H1 (cell line): ENCODE measurements around the gene HSD17B2. TPM values are rescaled to one million over a fixed set of nuclear protein-coding genes. Genes with fewer than 3 reads are reported as not detected.

Experiments used
- CTCF ChIA-PET: fragments of 300-600 bp; sonication (Branson Sonifier 250); formaldehyde crosslinking; loops from one replicate; lab custom pipeline; 2021; ENCODE audit not compliant: partially characterized antibody; lab: Charles Lee
- POLR2A ChIA-PET: fragments of 300-600 bp; sonication (Branson Sonifier 250); formaldehyde crosslinking; loops from one replicate; lab custom pipeline; 2021; ENCODE audit warnings: inconsistent platforms; ENCODE audit not compliant: partially characterized antibody; lab: Charles Lee
- DNase-seq, 2 experiments: peaks; one replicate each; pipeline versions ENCODE4 v3.0.0 to v3.0.0-alpha.2; 2010 to 2022; ENCODE audit warnings: low spot score in 2 of 2, low read depth in 1 of 2, mixed read lengths in 1 of 2
- FAIRE-seq: peaks from 2 replicates; lab custom pipeline; 2011; peaks lifted over from hg19 to GRCh38; lab: Jason Lieb, UNC
- H2AFZ ChIP-seq: 2 replicates; pipeline ENCODE4 v1.8.1; 2012; ENCODE audit warnings: low read length, inconsistent platforms
- H2AK5ac ChIP-seq: 2 replicates; pipeline ENCODE4 v1.6.1; 2013; ENCODE audit warnings: low read depth, low read length
- H2BK120ac ChIP-seq: replicated peaks from 2 replicates; pipeline ENCODE3; 2013; ENCODE audit warnings: low read depth, low read length, inconsistent platforms
- H2BK12ac ChIP-seq: 2 replicates; pipeline ENCODE4 v1.6.1; 2013; ENCODE audit warnings: low read depth, low read length
- H2BK15ac ChIP-seq: 2 replicates; pipeline ENCODE4 v1.6.1; 2013; ENCODE audit warnings: low read length
- H2BK20ac ChIP-seq: 2 replicates; pipeline ENCODE4 v1.6.1; 2013; ENCODE audit warnings: low read length
- H2BK5ac ChIP-seq: 2 replicates; pipeline ENCODE4 v1.6.1; 2013; ENCODE audit warnings: low read depth, low read length
- H3K14ac ChIP-seq: 2 replicates; pipeline ENCODE4 v1.6.1; 2013; ENCODE audit warnings: inconsistent platforms; ENCODE audit not compliant: insufficient read length
- H3K18ac ChIP-seq: 2 replicates; pipeline ENCODE4 v1.6.1; 2013; ENCODE audit warnings: low read length; ENCODE audit errors: extremely low read depth
- H3K23ac ChIP-seq: 2 replicates; pipeline ENCODE4 v1.6.1; 2013; ENCODE audit warnings: inconsistent platforms; ENCODE audit not compliant: insufficient read length
- H3K23me2 ChIP-seq: 2 replicates; pipeline ENCODE4 v1.6.1; 2013; ENCODE audit warnings: low read depth, low read length
- H3K27ac ChIP-seq: 2 replicates; pipeline ENCODE4 v1.6.1; 2011; ENCODE audit warnings: low read depth, low read length, inconsistent platforms
- H3K27me3 ChIP-seq, 4 experiments: replicated peaks in 1 of 4; 1 replicate in 1 of 4; 2 replicates in 3 of 4; pipeline versions ENCODE4 v1.6.1 to v1.8.1; 2011 to 2013; ENCODE audit warnings: low read length in 3 of 4, mild to moderate bottlenecking in 3 of 4, inconsistent platforms in 2 of 4, mixed read lengths in 2 of 4, moderate library complexity in 1 of 4; ENCODE audit not compliant: control insufficient read depth in 3 of 4, insufficient read depth in 3 of 4; ENCODE audit errors: extremely low read depth in 1 of 4
- H3K36me3 ChIP-seq, 4 experiments: 2 replicates each; pipeline versions ENCODE4 v1.6.1 to v1.8.1; 2011 to 2013; ENCODE audit warnings: mild to moderate bottlenecking in 4 of 4, low read length in 3 of 4, moderate library complexity in 2 of 4, control low read depth in 1 of 4, inconsistent platforms in 1 of 4; ENCODE audit not compliant: insufficient read depth in 4 of 4, control insufficient read depth in 2 of 4
- H3K4ac ChIP-seq: replicated peaks from 2 replicates; pipeline ENCODE3; 2013; ENCODE audit warnings: low read length, low read depth, mixed read lengths, inconsistent platforms; ENCODE audit not compliant: insufficient read length
- H3K4me1 ChIP-seq, 4 experiments: replicated peaks in 1 of 4; 1 replicate in 1 of 4; 2 replicates in 3 of 4; pipeline versions ENCODE4 v1.6.1 to v1.8.1; 2011 to 2013; ENCODE audit warnings: low read length in 3 of 4, inconsistent platforms in 2 of 4, mixed read lengths in 1 of 4; ENCODE audit not compliant: insufficient read depth in 4 of 4, control insufficient read depth in 3 of 4
- H3K4me2 ChIP-seq, 2 experiments: 2 replicates each; pipeline versions ENCODE4 v1.6.1 to v1.8.1; 2011 to 2013; ENCODE audit warnings: low read depth in 2 of 2, low read length in 2 of 2, control low read depth in 1 of 2, inconsistent platforms in 1 of 2, mild to moderate bottlenecking in 1 of 2; ENCODE audit not compliant: insufficient read depth in 1 of 2
- H3K4me3 ChIP-seq, 4 experiments: fragments of 200-600, 300-600 bp in 1 of 4; sonication (generic), shearing (Covaris generic), sonication (Bioruptor Twin) in 1 of 4; 2 replicates each; pipeline versions ENCODE4 v1.5.1 to v1.8.1; 2011 to 2016; ENCODE audit warnings: low read length in 4 of 4, low read depth in 3 of 4, control low read depth in 2 of 4, inconsistent platforms in 2 of 4, mild to moderate bottlenecking in 2 of 4, mixed read lengths in 1 of 4, moderate library complexity in 1 of 4; ENCODE audit not compliant: insufficient read depth in 2 of 4; ENCODE audit errors: extremely low read depth in 1 of 4
- H3K56ac ChIP-seq: replicated peaks from 2 replicates; pipeline ENCODE3; 2013; ENCODE audit warnings: low read depth, mild to moderate bottlenecking, mixed read lengths, low read length, inconsistent platforms; ENCODE audit not compliant: insufficient read length
- H3K79me1 ChIP-seq: 2 replicates; pipeline ENCODE4 v1.6.1; 2013; ENCODE audit warnings: low read depth, low read length, control low read depth
- H3K79me2 ChIP-seq, 2 experiments: 2 replicates each; pipeline versions ENCODE4 v1.6.1 to v1.8.1; 2012 to 2013; ENCODE audit warnings: low read length in 2 of 2, mild to moderate bottlenecking in 2 of 2, inconsistent platforms in 1 of 2; ENCODE audit not compliant: insufficient read depth in 2 of 2, control insufficient read depth in 1 of 2
- H3K9ac ChIP-seq, 4 experiments: replicated peaks in 1 of 4; 1 replicate in 1 of 4; 2 replicates in 3 of 4; pipeline versions ENCODE4 v1.6.1 to v1.8.1; 2011 to 2013; ENCODE audit warnings: low read depth in 3 of 4, low read length in 3 of 4, control low read depth in 2 of 4, mild to moderate bottlenecking in 2 of 4, moderate library complexity in 2 of 4, inconsistent platforms in 1 of 4; ENCODE audit errors: extremely low read depth in 1 of 4
- H3K9me3 ChIP-seq, 2 experiments: 2 replicates each; pipeline versions ENCODE4 v1.6.1 to v1.8.1; 2012 to 2013; ENCODE audit warnings: mild to moderate bottlenecking in 2 of 2, moderate library complexity in 2 of 2, control low read depth in 1 of 2, inconsistent platforms in 1 of 2, low read depth in 1 of 2, low read length in 1 of 2, mixed read lengths in 1 of 2; ENCODE audit not compliant: insufficient read depth in 2 of 2
- H4K20me1 ChIP-seq, 2 experiments: replicated peaks in 1 of 2; 2 replicates each; pipeline versions ENCODE3 to v1.8.1; 2011 to 2013; ENCODE audit warnings: inconsistent platforms in 2 of 2, low read length in 2 of 2, mild to moderate bottlenecking in 1 of 2; ENCODE audit not compliant: insufficient read depth in 2 of 2, control insufficient read depth in 1 of 2
- H4K5ac ChIP-seq: 2 replicates; pipeline ENCODE4 v1.6.1; 2013; ENCODE audit warnings: low read length, low read depth, mixed read lengths, inconsistent platforms; ENCODE audit not compliant: insufficient read length
- H4K8ac ChIP-seq: 2 replicates; pipeline ENCODE4 v1.8.0; 2013; ENCODE audit warnings: mild to moderate bottlenecking, moderate library complexity, low read length, inconsistent platforms; ENCODE audit not compliant: insufficient read depth; ENCODE audit errors: extremely low read depth
- H4K91ac ChIP-seq: replicated peaks from 2 replicates; pipeline ENCODE3; 2013; ENCODE audit warnings: low read length, mixed read lengths, inconsistent platforms; ENCODE audit not compliant: insufficient read length
- HDAC2 ChIP-seq, 2 experiments: fragments of 300-600 bp in 1 of 2; sonication (generic) in 1 of 2; IDR thresholded peaks; 2 replicates each; pipeline ENCODE4 v1.6.1; 2011 to 2012; ENCODE audit warnings: low read depth in 2 of 2, low read length in 2 of 2, mild to moderate bottlenecking in 2 of 2, moderate library complexity in 2 of 2, borderline replicate concordance in 1 of 2, inconsistent platforms in 1 of 2
- WGBS, 2 experiments: shearing (Covaris generic) in 1 of 2; methylation state at CpG; one replicate each; pipeline versions ENCODE4 v1.1.6 to v1.1.7; 2013 to 2015; ENCODE audit warnings: low lambda C conversion rate in 2 of 2, mixed read lengths in 2 of 2, inconsistent platforms in 1 of 2, low coverage in 1 of 2, missing lambda C conversion rate in 1 of 2; ENCODE audit not compliant: insufficient replicate concordance in 2 of 2, insufficient coverage in 1 of 2, insufficient read length in 1 of 2; ENCODE audit errors: extremely low coverage in 1 of 2, missing lambda C conversion rate in 1 of 2; 5-methylcytosine and 5-hydroxymethylcytosine counted together
- polyA plus RNA-seq, 7 experiments: library from polyadenylated mRNA; depleted of rRNA in 3 of 7; stranded (reverse) in 5 of 7; unstranded in 2 of 7; fragments of >200 nt in 5 of 7; fragments of 200-250 nt in 2 of 7; gene quantifications; 1 replicate in 5 of 7; 2 replicates in 1 of 7; 4 replicates in 1 of 7; pipeline versions ENCODE4 v1.2.1 to v1.2.3, GENCODE V29; 2011 to 2013; ENCODE audit warnings: missing spikeins in 2 of 7, mixed read lengths in 2 of 7
- total RNA-seq: library from RNA; stranded (reverse); fragmentation: NEBNext Ultra II Directional; extraction: Animal tissue kit (Norgen Biotek cat#: 25700); gene quantifications from 2 replicates; pipeline ENCODE4 v1.2.1, GENCODE V29; 2021

The HSD17B2 gene
- total and polyA plus RNA-seq, 2 of the 8 experiments (the other 6 are each of a cell fraction or from before 2014, with no cell fraction given): not detected

DNA sequence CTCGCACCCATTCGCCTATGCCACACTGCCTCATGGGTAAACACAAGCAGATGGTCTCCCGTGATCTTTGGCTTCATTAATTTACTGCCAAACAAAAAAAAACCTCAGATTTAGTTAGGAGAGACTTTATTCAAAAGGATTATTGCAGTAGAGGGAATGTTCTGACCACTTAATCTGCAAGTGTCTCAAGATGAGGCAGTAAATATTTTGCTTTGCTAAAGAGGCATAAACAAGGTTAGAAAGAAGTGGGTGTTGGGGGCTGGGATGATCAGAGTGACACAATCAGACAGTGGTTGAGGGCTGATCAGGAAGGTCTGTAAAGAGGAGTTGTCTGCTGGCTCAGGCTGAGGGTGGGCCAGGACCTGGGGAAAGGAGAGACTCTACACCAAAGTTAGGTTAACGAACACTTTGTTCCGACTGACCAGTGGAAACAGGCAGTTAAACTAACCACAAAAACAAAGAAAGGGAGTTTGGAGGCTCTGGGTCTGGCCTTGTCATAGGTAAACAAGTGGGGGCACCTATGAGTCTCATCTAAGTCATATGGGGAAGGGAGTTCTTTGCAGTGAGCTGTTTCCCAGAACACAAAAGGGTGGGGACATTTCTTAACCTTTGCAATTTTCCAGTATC lies 28.5 kb downstream of the HSD17B2 start:
- Histone ChIP-seq H3K27me3 (no peaks in the 10 kb centered on the region), H4K20me1 (no peaks in the 10 kb centered on the region), H2BK12ac (no peak overlapping the region), H2BK120ac (no peak overlapping the region), H3K36me3 (no peaks in the 10 kb centered on the region), H4K5ac (no peak overlapping the region), H2BK5ac (no peak overlapping the region; the same call in 1 of the 2 replicates), H3K18ac (no peak overlapping the region), H3K4ac (no peak overlapping the region), H2BK20ac (no peak overlapping the region), H2BK15ac (no peak overlapping the region), H3K9me3 (no peaks in the 10 kb centered on the region), H3K14ac (no peak overlapping the region), H3K4me3 (no peak overlapping the region), H3K56ac (no peak overlapping the region), H3K27ac (no peak overlapping the region), H3K23me2 (no peaks in the 10 kb centered on the region), H4K8ac (no peak overlapping the region; the same call in 1 of the 2 replicates), H2AFZ (no peak overlapping the region), H3K9ac (no peak overlapping the region), H3K79me1 (no peaks in the 10 kb centered on the region), H3K4me1 (no peaks in the 10 kb centered on the region), H2AK5ac (no peak overlapping the region), H3K23ac (no peak overlapping the region), H3K79me2 (no peaks in the 10 kb centered on the region), H3K4me2 (no peak overlapping the region), H4K91ac (no peak overlapping the region)
- ChIA-PET CTCF (interaction anchor here (0.7 to 4.2 kb wide), 4 partner anchors 12 to 129 kb away, joined by 3 to 38 read pairs (median 16); no protein-coding TSS in a partner anchor), POLR2A (no interaction called here)
- DNase-seq (no peak), FAIRE-seq (no peak)
- 66% methylated on average over 5 of the region's 5 CpGs; no CpG with 5 or more reads in 1 of the 2 experiments for WGBS, 2 experiments
- TF ChIP-seq HDAC2 (IDR thresholded peaks at IDR 0.05; ENCODE audit: borderline replicate concordance in 1 of 2, low read depth in 2 of 2, low read length in 2 of 2): no peak
